22Rv1 (cell line): ENCODE results near the gene ABCA12.

Experiments used
- H3K27ac ChIP-seq: fragments of 450-650 bp; 2 replicates; pipeline ENCODE4 v1.5.1; 2017
- CTCF ChIP-seq: fragments of 450-650 bp; IDR thresholded peaks from 2 replicates; pipeline ENCODE4 v1.5.1; 2017; ENCODE audit warnings: mild to moderate bottlenecking
- ZFX ChIP-seq: fragments of 450-650 bp; IDR thresholded peaks from 2 replicates; pipeline ENCODE4 v1.6.1; 2017; ENCODE audit warnings: antibody characterized with exemption, borderline replicate concordance

Gene ABCA12

GRCh38 chr2:215104226-215104625 is 34.2 kb downstream of the ABCA12 start:
- TF ChIP-seq ZFX (no peak), CTCF (no peak)
- no peak overlapping the region for H3K27ac ChIP-seq

DNA sequence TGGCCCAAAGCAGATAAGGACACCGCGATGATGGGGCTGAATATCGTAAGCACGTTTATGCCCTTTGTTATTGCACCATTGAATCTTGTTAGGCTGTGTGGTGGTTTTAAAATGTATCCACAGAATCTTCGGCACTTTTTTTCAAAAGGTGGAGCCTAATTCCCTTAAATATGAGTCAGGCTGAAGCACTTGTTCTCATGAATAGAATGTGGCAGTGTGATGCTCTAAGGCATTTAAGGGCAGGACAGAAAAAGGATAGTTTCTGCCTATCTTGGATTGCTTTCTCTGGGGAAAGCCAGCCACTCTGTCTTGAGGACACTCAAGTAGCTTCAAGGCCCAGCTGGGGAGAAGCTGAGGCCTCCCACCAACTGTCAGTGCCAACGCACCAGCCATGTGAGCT is 39.6 kb downstream of the ABCA12 start:
- H3K27ac ChIP-seq = no peak overlapping the region
- no peak for TF ChIP-seq CTCF
- no peak for TF ChIP-seq ZFX

DNA sequence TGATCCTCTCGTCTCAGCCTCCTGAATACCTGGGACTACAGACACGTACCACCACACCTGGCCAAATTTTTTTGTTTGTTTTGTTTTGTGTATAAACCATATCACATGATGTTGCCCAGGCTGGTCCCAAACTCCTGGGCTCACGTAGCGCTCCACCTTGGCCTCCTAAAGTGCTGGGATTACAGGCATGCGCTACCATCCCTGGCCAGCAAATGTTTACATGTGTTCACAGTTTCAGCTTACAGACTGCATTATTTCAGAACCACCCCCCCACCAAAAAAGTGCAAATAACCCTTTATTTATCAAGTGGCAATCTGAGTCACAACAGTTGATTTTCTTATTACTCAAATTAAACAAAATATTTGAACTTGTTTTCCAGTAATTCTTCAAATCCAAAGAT is 54.3 kb downstream of the ABCA12 start:
- TF ChIP-seq CTCF (no peak), ZFX (no peak)
- no peak overlapping the region for H3K27ac ChIP-seq

DNA sequence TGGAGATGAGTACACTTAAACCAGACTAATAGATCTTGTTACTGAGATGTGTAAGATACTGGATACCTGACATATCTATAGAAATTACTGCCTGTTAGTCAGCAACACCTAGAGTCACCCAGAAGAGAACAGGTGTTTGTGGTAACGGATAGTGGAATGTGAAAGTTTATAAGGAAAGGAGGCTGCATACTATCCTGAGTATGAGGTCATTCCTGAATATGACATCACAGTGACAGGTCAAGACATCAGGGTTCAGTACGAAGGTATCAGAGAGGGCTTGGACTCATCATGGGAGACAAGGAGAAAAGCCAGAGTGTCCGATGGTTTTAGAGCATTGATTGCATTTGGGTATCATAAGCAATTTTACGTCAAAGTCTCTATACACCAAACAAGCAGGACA is 55.3 kb downstream of the ABCA12 start:
- H3K27ac ChIP-seq = no peak overlapping the region
- TF ChIP-seq CTCF = no peak
- no peak for TF ChIP-seq ZFX

- TF ChIP-seq ZFX (no peak), CTCF (no peak)
- H3K27ac ChIP-seq = no peak overlapping the region
These were observed 56.0 kb downstream of the ABCA12 start for GRCh38 chr2:215082446-215082845.

DNA sequence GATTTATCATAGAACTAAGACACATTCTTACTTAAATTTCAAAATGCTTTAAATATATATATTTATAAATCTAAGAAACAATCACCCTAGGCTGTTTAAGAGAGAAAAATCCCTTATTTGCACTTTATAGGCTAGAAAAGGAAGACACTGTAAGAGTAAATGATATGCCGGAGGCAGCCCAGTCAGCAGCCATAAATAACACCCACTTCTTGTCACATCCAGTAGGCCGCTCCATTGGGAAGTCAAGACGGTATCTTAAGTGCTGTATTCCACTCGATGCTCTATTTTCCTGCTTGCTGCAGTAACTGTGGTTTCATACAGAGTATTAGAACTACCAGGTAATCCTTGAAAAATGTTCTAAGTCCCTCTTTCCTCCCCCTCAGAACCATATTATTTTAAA is 57.9 kb downstream of the ABCA12 start:
- no peak for TF ChIP-seq ZFX
- TF ChIP-seq CTCF = no peak
- no peak overlapping the region for H3K27ac ChIP-seq

- no peak for TF ChIP-seq ZFX
- H3K27ac ChIP-seq = no peak overlapping the region
These were observed 66.8 kb downstream of the ABCA12 start for GRCh38 chr2:215071676-215072075.

DNA sequence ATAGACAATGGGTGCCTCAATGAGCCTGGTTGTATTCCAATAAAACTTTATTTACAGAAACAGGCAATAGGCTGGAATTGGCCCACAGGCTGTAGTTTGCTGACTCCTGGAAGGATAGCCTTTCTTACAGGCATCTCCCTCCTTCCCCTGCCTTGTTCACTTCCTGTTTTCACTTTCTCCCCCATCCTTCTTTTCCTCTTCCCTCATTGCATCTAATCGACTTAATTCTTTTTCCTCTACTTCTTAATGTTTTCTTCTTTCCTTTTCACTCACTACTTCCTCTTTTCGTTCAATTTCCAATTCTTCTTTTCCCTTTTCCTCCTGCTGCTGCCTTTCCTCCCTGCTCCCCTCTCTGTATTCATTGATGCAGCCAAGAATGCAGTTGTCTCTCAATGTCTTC is 70.0 kb downstream of the ABCA12 start:
- no peak for TF ChIP-seq ZFX
- TF ChIP-seq CTCF = no peak
- H3K27ac ChIP-seq = no peak overlapping the region
